SK-N-SH (cell line): ENCODE measurements around the gene LYRM4. TPM values are rescaled to one million over a fixed set of nuclear protein-coding genes. Genes with fewer than 3 reads are reported as not detected.

Experiments used
- CTCF ChIA-PET: fragments of 300-600, 350-600 bp; formaldehyde crosslinking; extraction: SDS; loops from one replicate; lab custom pipeline; 2021; lab: Yijun Ruan, JAX
- POLR2A ChIA-PET: fragments of 350-600 bp; sonication (Branson Sonifier 250); formaldehyde crosslinking; extraction: SDS; loops from one replicate; lab custom pipeline; 2020; ENCODE audit warnings: antibody characterized with exemption, inconsistent platforms; lab: Yijun Ruan, JAX
- DNase-seq: peaks from one replicate; pipeline ENCODE4 v3.0.0; 2012
- H2AFZ ChIP-seq: fragments of 200-600 bp; sonication (generic); 2 replicates; pipeline ENCODE4 v1.8.1; 2016; ENCODE audit warnings: antibody characterized with exemption, mild to moderate bottlenecking, low read depth
- H3F3A ChIP-seq: fragments of 200-600 bp; sonication (generic); replicated peaks from 2 replicates; pipeline ENCODE3; 2016; ENCODE audit warnings: antibody characterized with exemption, mild to moderate bottlenecking; ENCODE audit not compliant: insufficient read depth
- H3K27ac ChIP-seq, 2 experiments: fragments of 200-500 bp in 1 of 2; fragments of 200-600 bp in 1 of 2; sonication (Bioruptor generic) in 1 of 2; sonication (generic), shearing (Covaris generic) in 1 of 2; 2 replicates each; pipeline versions ENCODE4 v1.5.1 to v1.6.1; 2014 to 2016; ENCODE audit warnings: low read depth in 2 of 2, inconsistent platforms in 1 of 2, low read length in 1 of 2, mild to moderate bottlenecking in 1 of 2, mixed read lengths in 1 of 2
- H3K27me3 ChIP-seq: fragments of 200-600 bp; sonication (generic), shearing (Covaris generic); 2 replicates; pipeline ENCODE4 v1.6.1; 2016; ENCODE audit warnings: mixed run types; ENCODE audit not compliant: insufficient read depth
- H3K36me3 ChIP-seq, 2 experiments: fragments of 200-500 bp in 1 of 2; fragments of 200-600 bp in 1 of 2; sonication (Bioruptor generic) in 1 of 2; sonication (generic) in 1 of 2; replicated peaks in 1 of 2; 2 replicates each; pipeline versions ENCODE3 to v1.5.1; 2014 to 2016; ENCODE audit warnings: low read length in 1 of 2, mild to moderate bottlenecking in 1 of 2; ENCODE audit not compliant: insufficient read depth in 2 of 2, control insufficient read depth in 1 of 2
- H3K4me1 ChIP-seq, 2 experiments: fragments of 200-500 bp in 1 of 2; fragments of 200-600 bp in 1 of 2; sonication (Bioruptor generic) in 1 of 2; sonication (generic), shearing (Covaris generic) in 1 of 2; 2 replicates each; pipeline versions ENCODE4 v1.5.1 to v1.6.1; 2014 to 2016; ENCODE audit warnings: low read depth in 1 of 2, low read length in 1 of 2, mixed run types in 1 of 2; ENCODE audit not compliant: insufficient read depth in 2 of 2, control insufficient read depth in 1 of 2
- H3K4me2 ChIP-seq: fragments of 200-600 bp; sonication (generic), shearing (Covaris generic); 2 replicates; pipeline ENCODE4 v1.6.1; 2017; ENCODE audit warnings: mixed run types
- H3K4me3 ChIP-seq, 2 experiments: fragments of 200-500 bp in 1 of 2; fragments of 200-600 bp in 1 of 2; sonication (Bioruptor generic) in 1 of 2; sonication (generic), shearing (Covaris generic) in 1 of 2; 2 replicates each; pipeline versions ENCODE4 v1.5.1 to v1.8.1; 2014 to 2016; ENCODE audit warnings: low read depth in 2 of 2, inconsistent platforms in 1 of 2, low read length in 1 of 2, mild to moderate bottlenecking in 1 of 2, mixed read lengths in 1 of 2, moderate library complexity in 1 of 2
- H3K79me2 ChIP-seq: fragments of 200-600 bp; sonication (generic); 2 replicates; pipeline ENCODE4 v1.8.1; 2017; ENCODE audit warnings: mild to moderate bottlenecking; ENCODE audit not compliant: insufficient read depth
- H3K9ac ChIP-seq: fragments of 200-600 bp; sonication (generic); 2 replicates; pipeline ENCODE4 v1.6.1; 2017; ENCODE audit warnings: mixed run types
- H3K9me2 ChIP-seq: fragments of 200-600 bp; sonication (generic); 2 replicates; pipeline ENCODE4 v1.6.1; 2017; ENCODE audit warnings: mixed run types
- H3K9me3 ChIP-seq: fragments of 200-600 bp; sonication (generic); 2 replicates; pipeline ENCODE4 v1.6.1; 2017; ENCODE audit warnings: mixed run types, mild to moderate bottlenecking, moderate library complexity
- H4K20me1 ChIP-seq: fragments of 200-600 bp; sonication (generic); 2 replicates; pipeline ENCODE4 v1.6.1; 2017; ENCODE audit warnings: mild to moderate bottlenecking, mixed run types; ENCODE audit not compliant: insufficient read depth
- ELF1 ChIP-seq: IDR thresholded peaks from 2 replicates; pipeline ENCODE4 v1.4.0; 2012
- EP300 ChIP-seq, 2 experiments: IDR thresholded peaks; 2 replicates each; pipeline versions ENCODE4 v1.4.0 to v1.6.1; 2012; ENCODE audit warnings: borderline replicate concordance in 1 of 2, low read depth in 1 of 2, low read length in 1 of 2
- EZH2phosphoT487 ChIP-seq: fragments of 200-600 bp; sonication (generic); IDR thresholded peaks from 2 replicates; pipeline ENCODE4 v1.6.1; 2017; ENCODE audit warnings: low read depth, mixed run types, mild to moderate bottlenecking, antibody characterized with exemption, moderate library complexity, borderline replicate concordance
- FOXM1 ChIP-seq: IDR thresholded peaks from 2 replicates; pipeline ENCODE4 v1.4.0; 2012; ENCODE audit warnings: low read depth, mild to moderate bottlenecking
- MEF2A ChIP-seq: IDR thresholded peaks from 2 replicates; pipeline ENCODE4 v1.4.0; 2012; ENCODE audit warnings: low read depth, borderline replicate concordance
- MXI1 ChIP-seq: IDR thresholded peaks from 2 replicates; pipeline ENCODE4 v1.6.1; 2012; ENCODE audit warnings: mild to moderate bottlenecking, low read depth, low read length, improper control_type of control experiment
- RCOR1 ChIP-seq: fragments of 150-350 bp; IDR thresholded peaks from 2 replicates; pipeline ENCODE4 v1.6.1; 2017; ENCODE audit warnings: antibody characterized with exemption, low read length
- RFX5 ChIP-seq: IDR thresholded peaks from 2 replicates; pipeline ENCODE4 v1.6.1; 2012; ENCODE audit warnings: mild to moderate bottlenecking, improper control_type of control experiment, low read length
- RXRA ChIP-seq: IDR thresholded peaks from 2 replicates; pipeline ENCODE4 v1.4.0; 2012; ENCODE audit warnings: low read depth, mild to moderate bottlenecking, borderline replicate concordance
- SIN3A ChIP-seq: IDR thresholded peaks from 2 replicates; pipeline ENCODE4 v1.6.1; 2012; ENCODE audit warnings: low read depth, mild to moderate bottlenecking, low read length, moderate library complexity, borderline replicate concordance
- TAF1 ChIP-seq: IDR thresholded peaks from 2 replicates; pipeline ENCODE4 v1.6.1; 2012; ENCODE audit warnings: low read depth, mild to moderate bottlenecking, low read length, moderate library complexity, borderline replicate concordance
- TCF12 ChIP-seq: IDR thresholded peaks from 2 replicates; pipeline ENCODE4 v1.4.0; 2012
- ZBTB33 ChIP-seq: IDR thresholded peaks from 2 replicates; pipeline ENCODE4 v1.4.0; 2012; ENCODE audit warnings: low read depth, borderline replicate concordance
- whole genome bisulfite sequencing: methylation state at CpG from one replicate; pipeline ENCODE4 v1.1.6; 2017; ENCODE audit warnings: low lambda C conversion rate; 5-methylcytosine and 5-hydroxymethylcytosine counted together
- polyA plus RNA-seq, 3 experiments: library from polyadenylated mRNA; depleted of rRNA; stranded (reverse); fragments of >200 nt; gene quantifications; 2 replicates each; pipeline ENCODE4 v1.2.3, GENCODE V29; 2012
- TF ChIP-seq, protein P1 (sequence below): fragments of 150-350 bp; IDR thresholded peaks from 2 replicates; pipeline ENCODE4 v1.6.1; 2017; ENCODE audit warnings: antibody characterized with exemption, low read length, low read depth, borderline replicate concordance
- TF ChIP-seq, protein P2 (sequence below): IDR thresholded peaks from 2 replicates; pipeline ENCODE4; 2012
- TF ChIP-seq, protein P3 (sequence below): IDR thresholded peaks from 2 replicates; pipeline ENCODE4 v1.6.1; 2012; ENCODE audit warnings: mild to moderate bottlenecking, low read depth, low read length, moderate library complexity
- TF ChIP-seq, protein P4 (sequence below): fragments of 150-350 bp; IDR thresholded peaks from 2 replicates; pipeline ENCODE4 v1.6.1; 2016; ENCODE audit warnings: mild to moderate bottlenecking, low read depth, low read length

The LYRM4 gene
- polyA plus RNA-seq, 1 of the 3 experiments (the other 2 are of a cell fraction) = 37.2 TPM

- no peak for TF ChIP-seq ZBTB33
- TF ChIP-seq TCF12 = no peak
- no peak for TF ChIP-seq RXRA
- no peak for TF ChIP-seq MXI1
- TF ChIP-seq, protein P1, sequence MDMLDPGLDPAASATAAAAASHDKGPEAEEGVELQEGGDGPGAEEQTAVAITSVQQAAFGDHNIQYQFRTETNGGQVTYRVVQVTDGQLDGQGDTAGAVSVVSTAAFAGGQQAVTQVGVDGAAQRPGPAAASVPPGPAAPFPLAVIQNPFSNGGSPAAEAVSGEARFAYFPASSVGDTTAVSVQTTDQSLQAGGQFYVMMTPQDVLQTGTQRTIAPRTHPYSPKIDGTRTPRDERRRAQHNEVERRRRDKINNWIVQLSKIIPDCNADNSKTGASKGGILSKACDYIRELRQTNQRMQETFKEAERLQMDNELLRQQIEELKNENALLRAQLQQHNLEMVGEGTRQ = no peak
- TF ChIP-seq, protein P2, sequence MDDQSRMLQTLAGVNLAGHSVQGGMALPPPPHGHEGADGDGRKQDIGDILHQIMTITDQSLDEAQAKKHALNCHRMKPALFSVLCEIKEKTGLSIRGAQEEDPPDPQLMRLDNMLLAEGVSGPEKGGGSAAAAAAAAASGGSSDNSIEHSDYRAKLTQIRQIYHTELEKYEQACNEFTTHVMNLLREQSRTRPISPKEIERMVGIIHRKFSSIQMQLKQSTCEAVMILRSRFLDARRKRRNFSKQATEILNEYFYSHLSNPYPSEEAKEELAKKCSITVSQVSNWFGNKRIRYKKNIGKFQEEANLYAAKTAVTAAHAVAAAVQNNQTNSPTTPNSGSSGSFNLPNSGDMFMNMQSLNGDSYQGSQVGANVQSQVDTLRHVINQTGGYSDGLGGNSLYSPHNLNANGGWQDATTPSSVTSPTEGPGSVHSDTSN = no peak
These were observed 12.2 kb downstream of the LYRM4 start (continued) for GRCh38 chr6:5248302-5249098.

GRCh38 chr6:5247201-5247600 is 13.5 kb downstream of the LYRM4 start:
- H3K79me2 ChIP-seq = peaks cover 28% of the 10 kb centered on the region
- H3K9me2 ChIP-seq = no peaks in the 10 kb centered on the region
- no peak for TF ChIP-seq EP300 (IDR thresholded peaks at IDR 0.05; ENCODE audit: borderline replicate concordance in 1 of 2, low read depth in 1 of 2, low read length in 1 of 2)
- no peak for TF ChIP-seq SIN3A
- no peak for TF ChIP-seq ZBTB33
- no peak for TF ChIP-seq RFX5
- no peak for TF ChIP-seq FOXM1
- TF ChIP-seq RCOR1 = no peak
- TF ChIP-seq, protein P3, sequence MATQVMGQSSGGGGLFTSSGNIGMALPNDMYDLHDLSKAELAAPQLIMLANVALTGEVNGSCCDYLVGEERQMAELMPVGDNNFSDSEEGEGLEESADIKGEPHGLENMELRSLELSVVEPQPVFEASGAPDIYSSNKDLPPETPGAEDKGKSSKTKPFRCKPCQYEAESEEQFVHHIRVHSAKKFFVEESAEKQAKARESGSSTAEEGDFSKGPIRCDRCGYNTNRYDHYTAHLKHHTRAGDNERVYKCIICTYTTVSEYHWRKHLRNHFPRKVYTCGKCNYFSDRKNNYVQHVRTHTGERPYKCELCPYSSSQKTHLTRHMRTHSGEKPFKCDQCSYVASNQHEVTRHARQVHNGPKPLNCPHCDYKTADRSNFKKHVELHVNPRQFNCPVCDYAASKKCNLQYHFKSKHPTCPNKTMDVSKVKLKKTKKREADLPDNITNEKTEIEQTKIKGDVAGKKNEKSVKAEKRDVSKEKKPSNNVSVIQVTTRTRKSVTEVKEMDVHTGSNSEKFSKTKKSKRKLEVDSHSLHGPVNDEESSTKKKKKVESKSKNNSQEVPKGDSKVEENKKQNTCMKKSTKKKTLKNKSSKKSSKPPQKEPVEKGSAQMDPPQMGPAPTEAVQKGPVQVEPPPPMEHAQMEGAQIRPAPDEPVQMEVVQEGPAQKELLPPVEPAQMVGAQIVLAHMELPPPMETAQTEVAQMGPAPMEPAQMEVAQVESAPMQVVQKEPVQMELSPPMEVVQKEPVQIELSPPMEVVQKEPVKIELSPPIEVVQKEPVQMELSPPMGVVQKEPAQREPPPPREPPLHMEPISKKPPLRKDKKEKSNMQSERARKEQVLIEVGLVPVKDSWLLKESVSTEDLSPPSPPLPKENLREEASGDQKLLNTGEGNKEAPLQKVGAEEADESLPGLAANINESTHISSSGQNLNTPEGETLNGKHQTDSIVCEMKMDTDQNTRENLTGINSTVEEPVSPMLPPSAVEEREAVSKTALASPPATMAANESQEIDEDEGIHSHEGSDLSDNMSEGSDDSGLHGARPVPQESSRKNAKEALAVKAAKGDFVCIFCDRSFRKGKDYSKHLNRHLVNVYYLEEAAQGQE = no peak
- TF ChIP-seq TAF1 = no peak
- TF ChIP-seq ELF1 = no peak
- no peak for TF ChIP-seq EZH2phosphoT487
- TF ChIP-seq MEF2A = no peak
- TF ChIP-seq, protein P4, sequence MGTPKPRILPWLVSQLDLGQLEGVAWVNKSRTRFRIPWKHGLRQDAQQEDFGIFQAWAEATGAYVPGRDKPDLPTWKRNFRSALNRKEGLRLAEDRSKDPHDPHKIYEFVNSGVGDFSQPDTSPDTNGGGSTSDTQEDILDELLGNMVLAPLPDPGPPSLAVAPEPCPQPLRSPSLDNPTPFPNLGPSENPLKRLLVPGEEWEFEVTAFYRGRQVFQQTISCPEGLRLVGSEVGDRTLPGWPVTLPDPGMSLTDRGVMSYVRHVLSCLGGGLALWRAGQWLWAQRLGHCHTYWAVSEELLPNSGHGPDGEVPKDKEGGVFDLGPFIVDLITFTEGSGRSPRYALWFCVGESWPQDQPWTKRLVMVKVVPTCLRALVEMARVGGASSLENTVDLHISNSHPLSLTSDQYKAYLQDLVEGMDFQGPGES = no peak

More at GRCh38 chr6:5247201-5247600, 13.5 kb downstream of the LYRM4 start:
- ChIA-PET CTCF (interaction anchor here (1.3 kb wide), 1 partner anchor 104 kb away, joined by 3 read pairs; no protein-coding TSS in a partner anchor), POLR2A (no interaction called here)
- no peaks in the 10 kb centered on the region for H3K9me3 ChIP-seq
- peaks cover 4 to 5% of the 10 kb centered on the region in 2 experiments for H3K36me3 ChIP-seq
- 95% methylated on average over 2 of the region's 2 CpGs for WGBS
- no peak overlapping the region for H3K4me3 ChIP-seq
- H3K4me2 ChIP-seq = no peak overlapping the region
- peaks cover 0 to 2% of the 10 kb centered on the region in 2 experiments; a peak in 3 of 4 replicates for H3K4me1 ChIP-seq
- DNase-seq = no peak
- no peaks in the 10 kb centered on the region for H3K27me3 ChIP-seq
- peaks cover 7% of the 10 kb centered on the region; the same call in 1 of the 2 replicates for H4K20me1 ChIP-seq
- no peak overlapping the region for H3K9ac ChIP-seq
- H2AFZ ChIP-seq = no peak overlapping the region
- no peaks in the 10 kb centered on the region for H3F3A ChIP-seq
- H3K27ac ChIP-seq = no peak overlapping the region
